Endothelial cell (in vitro differentiated cells): Measurements from ENCODE around the gene RIPOR1. TPM values are rescaled to one million over a fixed set of nuclear protein-coding genes. Genes with fewer than 3 reads are reported as not detected.
A peak's percentile ranks its signal among the peaks of the same experiment; 100 is the strongest.

Source experiments
- DNase-seq: peaks from one replicate; pipeline ENCODE4 v3.0.0; 2021; ENCODE audit warnings: low spot score
- H3K27ac Mint-ChIP-seq: one replicate; pipeline ENCODE4 v1.8.0; 2021; ENCODE audit warnings: mixed read lengths, inconsistent platforms; ENCODE audit not compliant: unreplicated experiment
- H3K27me3 Mint-ChIP-seq: one replicate; pipeline ENCODE4 v1.8.0; 2021; ENCODE audit warnings: mild to moderate bottlenecking, moderate library complexity, mixed read lengths, inconsistent platforms; ENCODE audit not compliant: unreplicated experiment
- H3K36me3 Mint-ChIP-seq: one replicate; pipeline ENCODE4 v1.8.0; 2021; ENCODE audit warnings: mild to moderate bottlenecking, low read depth, mixed read lengths, inconsistent platforms; ENCODE audit not compliant: unreplicated experiment
- H3K4me1 Mint-ChIP-seq: one replicate; pipeline ENCODE4 v1.8.0; 2021; ENCODE audit warnings: mild to moderate bottlenecking, mixed read lengths, inconsistent platforms; ENCODE audit not compliant: unreplicated experiment
- H3K4me3 Mint-ChIP-seq: one replicate; pipeline ENCODE4 v1.8.0; 2021; ENCODE audit warnings: mild to moderate bottlenecking, mixed read lengths, inconsistent platforms; ENCODE audit not compliant: unreplicated experiment
- H3K9me3 Mint-ChIP-seq: one replicate; pipeline ENCODE4 v1.8.0; 2021; ENCODE audit warnings: mixed read lengths, inconsistent platforms; ENCODE audit not compliant: unreplicated experiment
- CTCF ChIP-seq: fragments of 200-600 bp; sonication (generic); IDR thresholded peaks from one replicate; pipeline ENCODE4 v1.5.0; 2021; ENCODE audit warnings: antibody characterized with exemption; ENCODE audit not compliant: unreplicated experiment
- long read RNA-seq: library from polyadenylated mRNA; unstranded; transcript quantifications from one replicate; pipeline ENCODE4 v2.0.0, GENCODE V29; 2020; ENCODE audit not compliant: unreplicated experiment
- total RNA-seq: library from RNA; stranded (reverse); fragmentation: NEBNext Ultra II Directional; extraction: Animal tissue kit (Norgen Biotek cat#: 25700); gene quantifications from one replicate; pipeline ENCODE4 v1.2.1, GENCODE V29; 2021; ENCODE audit not compliant: unreplicated experiment

Gene RIPOR1, protein sequence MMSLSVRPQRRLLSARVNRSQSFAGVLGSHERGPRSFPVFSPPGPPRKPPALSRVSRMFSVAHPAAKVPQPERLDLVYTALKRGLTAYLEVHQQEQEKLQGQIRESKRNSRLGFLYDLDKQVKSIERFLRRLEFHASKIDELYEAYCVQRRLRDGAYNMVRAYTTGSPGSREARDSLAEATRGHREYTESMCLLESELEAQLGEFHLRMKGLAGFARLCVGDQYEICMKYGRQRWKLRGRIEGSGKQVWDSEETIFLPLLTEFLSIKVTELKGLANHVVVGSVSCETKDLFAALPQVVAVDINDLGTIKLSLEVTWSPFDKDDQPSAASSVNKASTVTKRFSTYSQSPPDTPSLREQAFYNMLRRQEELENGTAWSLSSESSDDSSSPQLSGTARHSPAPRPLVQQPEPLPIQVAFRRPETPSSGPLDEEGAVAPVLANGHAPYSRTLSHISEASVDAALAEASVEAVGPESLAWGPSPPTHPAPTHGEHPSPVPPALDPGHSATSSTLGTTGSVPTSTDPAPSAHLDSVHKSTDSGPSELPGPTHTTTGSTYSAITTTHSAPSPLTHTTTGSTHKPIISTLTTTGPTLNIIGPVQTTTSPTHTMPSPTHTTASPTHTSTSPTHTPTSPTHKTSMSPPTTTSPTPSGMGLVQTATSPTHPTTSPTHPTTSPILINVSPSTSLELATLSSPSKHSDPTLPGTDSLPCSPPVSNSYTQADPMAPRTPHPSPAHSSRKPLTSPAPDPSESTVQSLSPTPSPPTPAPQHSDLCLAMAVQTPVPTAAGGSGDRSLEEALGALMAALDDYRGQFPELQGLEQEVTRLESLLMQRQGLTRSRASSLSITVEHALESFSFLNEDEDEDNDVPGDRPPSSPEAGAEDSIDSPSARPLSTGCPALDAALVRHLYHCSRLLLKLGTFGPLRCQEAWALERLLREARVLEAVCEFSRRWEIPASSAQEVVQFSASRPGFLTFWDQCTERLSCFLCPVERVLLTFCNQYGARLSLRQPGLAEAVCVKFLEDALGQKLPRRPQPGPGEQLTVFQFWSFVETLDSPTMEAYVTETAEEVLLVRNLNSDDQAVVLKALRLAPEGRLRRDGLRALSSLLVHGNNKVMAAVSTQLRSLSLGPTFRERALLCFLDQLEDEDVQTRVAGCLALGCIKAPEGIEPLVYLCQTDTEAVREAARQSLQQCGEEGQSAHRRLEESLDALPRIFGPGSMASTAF
- total RNA-seq, result 184 TPM
- long read RNA-seq, partial matches to known transcripts, result 11 of 11 reads
- long read RNA-seq, other reads (novel, unspliced or antisense), result 0 of 11 reads

DNA sequence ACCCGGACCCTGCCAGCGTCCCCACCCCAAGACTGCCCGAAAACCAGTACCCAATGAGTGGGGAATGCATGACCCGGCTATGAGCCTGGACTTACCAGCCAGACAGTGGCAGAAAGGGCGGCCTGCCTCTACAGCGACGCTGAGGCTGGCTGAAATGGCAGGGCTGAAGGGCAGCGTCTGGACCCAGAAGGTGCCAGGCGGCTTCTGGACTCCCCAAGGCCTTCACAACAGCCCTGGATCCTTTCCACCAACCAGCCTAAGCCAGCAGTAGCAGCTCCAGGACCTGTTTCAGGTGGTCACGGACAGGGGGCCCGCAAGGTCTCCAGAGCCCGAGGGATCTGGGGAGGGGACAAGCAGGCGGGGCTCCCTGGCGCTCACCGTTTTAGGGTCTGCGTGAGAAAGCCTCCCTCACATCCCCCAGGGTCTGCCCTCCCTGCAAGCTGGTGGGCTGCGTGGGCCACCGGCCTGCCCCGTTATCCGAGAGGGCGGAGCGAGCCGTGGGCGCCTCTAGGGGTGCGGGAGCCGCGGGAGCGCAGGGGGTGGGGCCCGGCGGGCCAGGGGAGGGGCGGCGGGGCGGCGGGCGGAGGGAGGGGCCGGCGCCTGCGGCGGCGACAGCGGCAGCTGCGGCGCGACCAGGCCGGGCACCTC, at the start of gene RIPOR1:
Gene RIPOR1, plus strand, starts transcription at position 608 of the 648 bp plus-strand sequence. CDS start 9,618 bp downstream, outside the sequence.
- DNase-seq, result no peak
- no peaks in the 10 kb centered on the region for H3K36me3 Mint-ChIP-seq
- no peak for TF ChIP-seq CTCF
- no peaks in the 10 kb centered on the region for H3K9me3 Mint-ChIP-seq
- H3K4me1 Mint-ChIP-seq, result peaks cover 23% of the 10 kb centered on the region
- peak within 1 kb of the TSS; percentile 90 for H3K4me3 Mint-ChIP-seq
- H3K27me3 Mint-ChIP-seq, result peaks cover 42% of the 10 kb centered on the region
- H3K27ac Mint-ChIP-seq, result peak within 1 kb of the TSS; percentile 52

DNA sequence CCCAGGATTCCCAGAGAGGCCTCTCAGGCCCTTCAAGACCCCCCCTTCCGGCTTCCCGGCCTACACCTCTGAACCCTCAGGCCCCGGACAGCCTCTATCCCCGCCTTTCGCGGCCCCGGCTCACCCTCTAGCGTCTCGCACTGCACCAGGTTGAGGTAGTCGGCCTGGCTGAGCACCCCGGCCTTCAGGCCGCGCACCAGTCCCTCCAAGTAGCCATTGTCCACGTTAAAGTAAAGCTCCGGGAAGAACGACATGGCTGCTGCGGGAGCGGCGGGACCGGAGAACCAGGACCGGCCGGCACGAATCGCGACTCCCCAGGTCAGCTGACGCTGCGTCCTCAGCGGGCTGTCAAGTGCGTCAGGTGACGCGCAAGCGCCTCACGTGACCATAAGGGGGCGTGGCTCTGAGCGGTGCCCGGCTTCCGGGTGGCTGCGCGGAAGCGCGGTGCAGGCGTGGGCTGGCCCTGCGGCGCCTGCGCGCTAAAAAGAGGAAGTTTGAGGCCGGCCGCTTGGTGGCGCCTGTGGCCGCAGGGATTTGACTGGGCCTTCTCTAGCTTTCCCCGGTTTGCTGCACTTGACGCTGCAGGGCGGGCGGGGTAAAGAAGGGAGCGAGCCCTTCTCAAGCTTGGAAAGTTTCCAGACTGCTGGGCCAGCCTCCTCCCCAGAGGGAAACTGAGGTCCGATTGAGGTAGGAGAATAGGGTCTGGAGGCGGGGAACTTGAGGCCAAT, 47.6 kb upstream of the RIPOR1 start, which contains the start of gene ATP6V0D1:
Gene ATP6V0D1, minus strand, starts transcription at position 325 of the 728 bp plus-strand sequence. Its CDS starts 71 bp downstream, at position 254.
- no peaks in the 10 kb centered on the region for H3K9me3 Mint-ChIP-seq
- peaks cover 15% of the 10 kb centered on the region for H3K4me1 Mint-ChIP-seq
- peak within 1 kb of the TSS; percentile 98 for H3K27ac Mint-ChIP-seq
- H3K36me3 Mint-ChIP-seq, result peaks cover 3% of the 10 kb centered on the region
- H3K27me3 Mint-ChIP-seq, result peaks cover 11% of the 10 kb centered on the region
- peak within 1 kb of the TSS; percentile 100 for H3K4me3 Mint-ChIP-seq
- peak; percentile 81 for TF ChIP-seq CTCF
- peak; percentile 100 for DNase-seq

DNA sequence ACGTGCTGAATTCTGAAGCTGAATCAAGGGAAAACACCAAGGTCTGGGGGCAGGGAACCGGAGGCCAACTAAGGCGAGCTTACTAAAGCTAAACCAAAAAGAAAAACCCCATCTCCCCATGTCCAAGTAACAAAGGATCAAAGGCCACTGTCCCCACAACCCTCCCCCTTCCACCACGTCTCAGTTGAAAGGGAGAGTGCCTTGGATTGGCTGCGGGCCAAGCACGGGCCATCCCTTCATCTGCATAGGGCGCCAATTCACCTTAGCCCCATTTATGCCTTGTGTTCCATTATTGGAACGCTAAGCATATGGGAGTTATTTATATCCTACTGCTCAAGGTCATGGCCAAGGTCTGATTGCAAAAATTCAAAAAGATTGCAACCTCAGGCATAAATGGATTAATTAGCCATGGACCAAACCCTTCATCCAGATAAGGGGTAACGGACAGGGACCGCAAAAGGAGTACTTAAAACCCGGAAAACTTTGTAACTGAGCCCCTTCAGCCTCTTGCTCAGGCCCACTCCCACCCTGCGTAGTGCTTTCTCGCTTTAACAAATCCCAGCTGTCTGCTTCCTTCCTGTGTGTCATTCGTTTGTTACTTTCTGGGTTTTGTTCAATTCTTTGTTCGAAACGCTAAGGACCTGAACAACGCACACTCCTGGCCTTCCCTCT, 46.9 kb upstream of the RIPOR1 start:
- peaks cover 16% of the 10 kb centered on the region for H3K4me1 Mint-ChIP-seq
- peak overlapping the region; percentile 86 for H3K4me3 Mint-ChIP-seq
- DNase-seq, result no peak
- H3K9me3 Mint-ChIP-seq, result no peaks in the 10 kb centered on the region
- H3K27ac Mint-ChIP-seq, result peak overlapping the region; percentile 91
- peaks cover 11% of the 10 kb centered on the region for H3K27me3 Mint-ChIP-seq
- TF ChIP-seq CTCF, result no peak
- peaks cover 3% of the 10 kb centered on the region for H3K36me3 Mint-ChIP-seq
